ENCODE results near the gene RAB40C.

Gene RAB40C

DNA sequence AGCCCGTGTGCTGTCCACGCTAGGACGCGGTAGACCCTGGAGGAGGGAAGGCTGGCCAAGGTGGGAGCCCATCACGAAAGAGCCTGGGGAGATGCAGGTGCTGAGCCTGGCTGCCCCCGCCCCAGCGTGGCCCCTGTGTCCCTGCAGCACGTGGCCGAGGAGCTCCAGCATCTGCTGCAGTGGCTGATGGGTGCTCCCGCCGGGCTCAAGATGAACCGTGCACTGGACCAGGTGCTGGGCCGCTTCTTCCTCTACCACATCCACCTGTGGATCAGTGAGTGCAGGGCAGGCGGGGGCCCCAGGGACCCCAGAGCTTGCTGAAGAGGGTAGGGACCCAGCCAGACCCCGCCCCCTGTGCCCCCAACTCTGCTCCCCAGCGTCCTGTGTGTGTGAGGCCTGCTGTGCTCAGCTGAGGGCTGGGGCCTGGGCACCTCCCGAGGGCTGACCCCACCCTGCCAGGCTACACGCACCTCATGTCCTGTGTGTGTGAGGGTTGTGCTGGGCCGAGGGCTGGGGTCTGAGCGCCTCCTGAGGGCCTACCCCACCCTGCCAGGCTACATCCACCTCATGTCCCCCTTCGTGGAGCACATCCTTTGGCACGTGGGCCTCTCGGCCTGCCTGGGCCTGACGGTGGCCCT is 11.5 kb upstream of the RAB40C start:
- 0 out of 2 replicates have a peak, but pooled peaks have one; percentile 21 for TF ChIP-seq POLR2AphosphoS5 (IDR thresholded peaks at IDR 0.05; ENCODE audit: low read depth)
- TF ChIP-seq, protein P1, sequence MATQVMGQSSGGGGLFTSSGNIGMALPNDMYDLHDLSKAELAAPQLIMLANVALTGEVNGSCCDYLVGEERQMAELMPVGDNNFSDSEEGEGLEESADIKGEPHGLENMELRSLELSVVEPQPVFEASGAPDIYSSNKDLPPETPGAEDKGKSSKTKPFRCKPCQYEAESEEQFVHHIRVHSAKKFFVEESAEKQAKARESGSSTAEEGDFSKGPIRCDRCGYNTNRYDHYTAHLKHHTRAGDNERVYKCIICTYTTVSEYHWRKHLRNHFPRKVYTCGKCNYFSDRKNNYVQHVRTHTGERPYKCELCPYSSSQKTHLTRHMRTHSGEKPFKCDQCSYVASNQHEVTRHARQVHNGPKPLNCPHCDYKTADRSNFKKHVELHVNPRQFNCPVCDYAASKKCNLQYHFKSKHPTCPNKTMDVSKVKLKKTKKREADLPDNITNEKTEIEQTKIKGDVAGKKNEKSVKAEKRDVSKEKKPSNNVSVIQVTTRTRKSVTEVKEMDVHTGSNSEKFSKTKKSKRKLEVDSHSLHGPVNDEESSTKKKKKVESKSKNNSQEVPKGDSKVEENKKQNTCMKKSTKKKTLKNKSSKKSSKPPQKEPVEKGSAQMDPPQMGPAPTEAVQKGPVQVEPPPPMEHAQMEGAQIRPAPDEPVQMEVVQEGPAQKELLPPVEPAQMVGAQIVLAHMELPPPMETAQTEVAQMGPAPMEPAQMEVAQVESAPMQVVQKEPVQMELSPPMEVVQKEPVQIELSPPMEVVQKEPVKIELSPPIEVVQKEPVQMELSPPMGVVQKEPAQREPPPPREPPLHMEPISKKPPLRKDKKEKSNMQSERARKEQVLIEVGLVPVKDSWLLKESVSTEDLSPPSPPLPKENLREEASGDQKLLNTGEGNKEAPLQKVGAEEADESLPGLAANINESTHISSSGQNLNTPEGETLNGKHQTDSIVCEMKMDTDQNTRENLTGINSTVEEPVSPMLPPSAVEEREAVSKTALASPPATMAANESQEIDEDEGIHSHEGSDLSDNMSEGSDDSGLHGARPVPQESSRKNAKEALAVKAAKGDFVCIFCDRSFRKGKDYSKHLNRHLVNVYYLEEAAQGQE (IDR thresholded peaks at IDR 0.05; ENCODE audit: insufficient replicate concordance, low read depth) = no peak
- TF ChIP-seq, protein P2, sequence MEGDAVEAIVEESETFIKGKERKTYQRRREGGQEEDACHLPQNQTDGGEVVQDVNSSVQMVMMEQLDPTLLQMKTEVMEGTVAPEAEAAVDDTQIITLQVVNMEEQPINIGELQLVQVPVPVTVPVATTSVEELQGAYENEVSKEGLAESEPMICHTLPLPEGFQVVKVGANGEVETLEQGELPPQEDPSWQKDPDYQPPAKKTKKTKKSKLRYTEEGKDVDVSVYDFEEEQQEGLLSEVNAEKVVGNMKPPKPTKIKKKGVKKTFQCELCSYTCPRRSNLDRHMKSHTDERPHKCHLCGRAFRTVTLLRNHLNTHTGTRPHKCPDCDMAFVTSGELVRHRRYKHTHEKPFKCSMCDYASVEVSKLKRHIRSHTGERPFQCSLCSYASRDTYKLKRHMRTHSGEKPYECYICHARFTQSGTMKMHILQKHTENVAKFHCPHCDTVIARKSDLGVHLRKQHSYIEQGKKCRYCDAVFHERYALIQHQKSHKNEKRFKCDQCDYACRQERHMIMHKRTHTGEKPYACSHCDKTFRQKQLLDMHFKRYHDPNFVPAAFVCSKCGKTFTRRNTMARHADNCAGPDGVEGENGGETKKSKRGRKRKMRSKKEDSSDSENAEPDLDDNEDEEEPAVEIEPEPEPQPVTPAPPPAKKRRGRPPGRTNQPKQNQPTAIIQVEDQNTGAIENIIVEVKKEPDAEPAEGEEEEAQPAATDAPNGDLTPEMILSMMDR (IDR thresholded peaks at IDR 0.05; ENCODE audit: insufficient read depth, low read length) = no peak
- H3K27me3 ChIP-seq (ENCODE audit: insufficient read depth, poor library complexity, severe bottlenecking) = no peaks in the 10 kb centered on the region
- H3K4me3 ChIP-seq (replicated peaks; ENCODE audit: insufficient read depth, low read length) = no peak overlapping the region
- DNase-seq (ENCODE audit: low read depth in 1 of 2, low spot score in 1 of 2) = no peak
- H3K27ac ChIP-seq (replicated peaks) = no peak overlapping the region

DNA sequence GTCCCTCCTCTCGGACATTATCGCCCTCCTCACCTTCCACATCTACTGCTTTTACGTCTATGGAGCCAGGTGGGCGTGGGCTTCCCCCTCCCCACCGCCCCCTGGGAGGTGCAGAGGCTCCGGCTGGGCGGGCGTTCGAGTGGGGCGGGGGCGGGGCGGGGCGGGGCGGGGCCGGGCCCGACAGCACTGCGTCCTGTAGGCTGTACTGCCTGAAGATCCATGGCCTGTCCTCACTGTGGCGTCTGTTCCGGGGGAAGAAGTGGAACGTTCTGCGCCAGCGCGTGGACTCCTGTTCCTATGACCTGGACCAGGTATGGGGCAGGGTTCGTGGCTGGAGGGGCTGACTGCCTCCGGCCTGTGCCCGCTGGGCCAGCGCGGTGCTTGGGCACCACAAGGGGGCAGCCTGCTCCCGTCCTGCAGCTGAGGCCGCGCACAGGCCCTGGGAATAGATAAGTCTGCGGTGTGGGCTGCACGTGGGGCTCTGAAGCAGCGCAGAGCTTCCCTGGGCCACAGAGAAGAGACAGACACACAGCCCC is 10.9 kb upstream of the RAB40C start:
- H3K4me3 ChIP-seq (replicated peaks; ENCODE audit: insufficient read depth, low read length) = no peak overlapping the region
- TF ChIP-seq POLR2AphosphoS5 (IDR thresholded peaks at IDR 0.05; ENCODE audit: low read depth) (peak; percentile 59), SPI1 (IDR thresholded peaks at IDR 0.05; ENCODE audit: borderline replicate concordance, low read depth) (no peak), GABPA (IDR thresholded peaks at IDR 0.05; ENCODE audit: low read depth) (no peak)
- TF ChIP-seq, protein P2 (IDR thresholded peaks at IDR 0.05; ENCODE audit: insufficient read depth, low read length) = peak; percentile 89
- TF ChIP-seq, protein P1 (IDR thresholded peaks at IDR 0.05; ENCODE audit: insufficient replicate concordance, low read depth) = no peak
- H3K27ac ChIP-seq (replicated peaks) = no peak overlapping the region
- DNase-seq (ENCODE audit: low read depth in 1 of 2, low spot score in 1 of 2) = peak; percentile 71 to 85
- no peaks in the 10 kb centered on the region for H3K27me3 ChIP-seq (ENCODE audit: insufficient read depth, poor library complexity, severe bottlenecking)

DNA sequence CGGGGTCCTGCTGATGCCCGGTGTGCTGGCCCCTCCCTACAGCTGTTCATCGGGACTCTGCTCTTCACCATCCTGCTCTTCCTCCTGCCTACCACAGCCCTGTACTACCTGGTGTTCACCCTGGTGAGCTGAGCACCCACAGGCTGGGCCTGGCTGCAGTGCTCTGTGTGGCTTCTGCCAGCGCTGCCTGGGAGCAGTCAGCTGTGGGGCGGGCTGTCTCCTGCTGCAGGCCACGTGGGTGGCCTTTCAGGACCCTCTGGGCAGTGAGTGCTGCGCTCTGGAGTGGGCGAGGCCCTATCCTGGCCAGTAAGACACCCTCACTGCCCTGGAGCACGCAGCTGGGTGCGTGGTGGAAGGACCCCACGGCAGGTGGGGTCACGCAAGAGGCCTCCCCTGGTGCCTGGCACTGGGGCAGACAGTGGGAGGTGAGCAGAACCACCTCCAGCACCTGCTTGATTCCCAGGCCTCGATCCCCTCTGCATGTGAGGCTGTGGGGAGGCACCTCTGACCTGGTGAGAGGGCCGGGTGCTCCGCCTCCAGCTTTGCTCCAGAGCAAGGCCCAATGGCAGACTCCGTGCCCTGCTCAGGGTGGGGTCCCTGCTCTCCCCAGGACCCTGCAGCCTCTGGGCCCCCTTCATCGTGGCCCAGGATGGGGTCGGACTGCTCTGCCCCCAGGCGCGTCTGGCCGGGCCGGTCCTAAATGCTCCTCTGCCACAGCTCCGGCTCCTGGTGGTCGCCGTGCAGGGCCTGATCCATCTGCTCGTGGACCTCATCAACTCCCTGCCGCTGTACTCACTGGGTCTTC is 9.5 kb upstream of the RAB40C start:
- no peaks in the 10 kb centered on the region for H3K27me3 ChIP-seq (ENCODE audit: insufficient read depth, poor library complexity, severe bottlenecking)
- no peak overlapping the region for H3K4me3 ChIP-seq (replicated peaks; ENCODE audit: insufficient read depth, low read length)
- H3K27ac ChIP-seq (replicated peaks) = no peak overlapping the region
- DNase-seq (ENCODE audit: low read depth in 1 of 2, low spot score in 1 of 2) = no peak
- TF ChIP-seq SPI1 (IDR thresholded peaks at IDR 0.05; ENCODE audit: borderline replicate concordance, low read depth) (no peak), GABPA (IDR thresholded peaks at IDR 0.05; ENCODE audit: low read depth) (no peak), POLR2AphosphoS5 (IDR thresholded peaks at IDR 0.05; ENCODE audit: low read depth) (no peak)
- TF ChIP-seq, protein P2 (IDR thresholded peaks at IDR 0.05; ENCODE audit: insufficient read depth, low read length) = no peak
- TF ChIP-seq, protein P1 (IDR thresholded peaks at IDR 0.05; ENCODE audit: insufficient replicate concordance, low read depth) = no peak

Data from HL-60 (cell line).